ENCODE measurements around the gene FOXE3.

- TF ChIP-seq, protein P1, sequence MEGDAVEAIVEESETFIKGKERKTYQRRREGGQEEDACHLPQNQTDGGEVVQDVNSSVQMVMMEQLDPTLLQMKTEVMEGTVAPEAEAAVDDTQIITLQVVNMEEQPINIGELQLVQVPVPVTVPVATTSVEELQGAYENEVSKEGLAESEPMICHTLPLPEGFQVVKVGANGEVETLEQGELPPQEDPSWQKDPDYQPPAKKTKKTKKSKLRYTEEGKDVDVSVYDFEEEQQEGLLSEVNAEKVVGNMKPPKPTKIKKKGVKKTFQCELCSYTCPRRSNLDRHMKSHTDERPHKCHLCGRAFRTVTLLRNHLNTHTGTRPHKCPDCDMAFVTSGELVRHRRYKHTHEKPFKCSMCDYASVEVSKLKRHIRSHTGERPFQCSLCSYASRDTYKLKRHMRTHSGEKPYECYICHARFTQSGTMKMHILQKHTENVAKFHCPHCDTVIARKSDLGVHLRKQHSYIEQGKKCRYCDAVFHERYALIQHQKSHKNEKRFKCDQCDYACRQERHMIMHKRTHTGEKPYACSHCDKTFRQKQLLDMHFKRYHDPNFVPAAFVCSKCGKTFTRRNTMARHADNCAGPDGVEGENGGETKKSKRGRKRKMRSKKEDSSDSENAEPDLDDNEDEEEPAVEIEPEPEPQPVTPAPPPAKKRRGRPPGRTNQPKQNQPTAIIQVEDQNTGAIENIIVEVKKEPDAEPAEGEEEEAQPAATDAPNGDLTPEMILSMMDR (IDR thresholded peaks at IDR 0.05): no peak
- TF ChIP-seq POLR2A (IDR thresholded peaks at IDR 0.05) (no peak), EP300 (IDR thresholded peaks at IDR 0.05) (no peak)
These were observed 16.9 kb downstream of the FOXE3 start for GRCh38 chr1:47433037-47433421.

All from ovary (tissue), 3 donors.